IMR-90 (cell line): ENCODE measurements around the gene SLC9A7.

Source experiments
- BHLHE40 ChIP-seq: fragments of 150-350 bp; IDR thresholded peaks from 2 replicates; pipeline ENCODE4 v1.6.1; 2016; ENCODE audit warnings: mild to moderate bottlenecking, low read depth, low read length
- CEBPB ChIP-seq: IDR thresholded peaks from 2 replicates; pipeline ENCODE4 v1.6.1; 2012; ENCODE audit warnings: low read depth, low read length, improper control_type of control experiment
- CHD1 ChIP-seq: IDR thresholded peaks from 2 replicates; pipeline ENCODE4 v1.6.1; 2012; ENCODE audit warnings: low read depth, low read length, improper control_type of control experiment
- CTCF ChIP-seq: conservative IDR thresholded peaks from 2 replicates; pipeline ENCODE4 v1.5.1; 2012; ENCODE audit warnings: mild to moderate bottlenecking, low read depth, low read length, improper control_type of control experiment
- MXI1 ChIP-seq: IDR thresholded peaks from 2 replicates; pipeline ENCODE4 v1.6.1; 2012; ENCODE audit warnings: low read depth, mild to moderate bottlenecking, low read length, moderate library complexity, borderline replicate concordance
- NFE2L2 ChIP-seq: fragments of 150-350 bp; IDR thresholded peaks from 2 replicates; pipeline ENCODE4 v1.6.1; 2016; ENCODE audit warnings: low read depth, mild to moderate bottlenecking, low read length
- POLR2A ChIP-seq: IDR thresholded peaks from 2 replicates; pipeline ENCODE4 v1.6.1; 2012; ENCODE audit warnings: mild to moderate bottlenecking, low read depth, low read length
- RAD21 ChIP-seq: IDR thresholded peaks from 2 replicates; pipeline ENCODE4 v1.6.1; 2012; ENCODE audit warnings: low read length, improper control_type of control experiment
- RCOR1 ChIP-seq: IDR thresholded peaks from 2 replicates; pipeline ENCODE4 v1.6.1; 2012; ENCODE audit warnings: mild to moderate bottlenecking, low read length, improper control_type of control experiment; ENCODE audit not compliant: insufficient replicate concordance
- RFX5 ChIP-seq: IDR thresholded peaks from 2 replicates; pipeline ENCODE4 v1.8.0; 2012; ENCODE audit warnings: low read depth, mild to moderate bottlenecking, low read length, moderate library complexity
- USF2 ChIP-seq: fragments of 150-350 bp; IDR thresholded peaks from 2 replicates; pipeline ENCODE4 v1.6.1; 2017; ENCODE audit warnings: mild to moderate bottlenecking, antibody characterized with exemption, low read length, low read depth

- TF ChIP-seq MXI1, result no peak
- TF ChIP-seq RAD21, result no peak
- TF ChIP-seq CTCF, result no peak; the same call in 1 of the 2 replicates
- TF ChIP-seq POLR2A, result no peak
- TF ChIP-seq BHLHE40, result no peak
- TF ChIP-seq CEBPB, result no peak
- TF ChIP-seq USF2, result no peak
- TF ChIP-seq CHD1, result no peak
- TF ChIP-seq RFX5, result no peak
- TF ChIP-seq RCOR1, result no peak
- no peak for TF ChIP-seq NFE2L2
These were observed 75.9 kb downstream of the SLC9A7 start for GRCh38 chrX:46683048-46683447.
